T-helper 17 cell (primary cell): Measurements from ENCODE around the gene C1orf174. TPM values are rescaled to one million over a fixed set of nuclear protein-coding genes. Genes with fewer than 3 reads are reported as not detected.
"Not testable (repeated sequence)": the region's sequence is repeated elsewhere in the genome, so short reads cannot be mapped to it uniquely, and the experiment has no call there.

Experiments used
- ATAC-seq: fragments of 150-1000 bp; cut with Tn5 transposase; 2 replicates; pipeline ENCODE4 v1.10.0; 2021; ENCODE audit warnings: mild to moderate bottlenecking, moderate library complexity
- DNase-seq, 3 donors: peaks; one replicate each; pipeline versions ENCODE4 v3.0.0 to v3.0.0-alpha.2; 2020 to 2021
- H3K9me3 ChIP-seq: one replicate; pipeline ENCODE4 v1.7.0; 2013; ENCODE audit warnings: low read length, mild to moderate bottlenecking; ENCODE audit not compliant: control insufficient read depth, poor library complexity, severe bottlenecking
- H3K27ac Mint-ChIP-seq: one replicate; pipeline ENCODE4 v1.8.0; 2022; ENCODE audit warnings: mild to moderate bottlenecking, moderate library complexity, mixed read lengths
- H3K27me3 Mint-ChIP-seq: one replicate; pipeline ENCODE4 v1.8.0; 2022; ENCODE audit warnings: mixed read lengths
- H3K36me3 Mint-ChIP-seq: one replicate; pipeline ENCODE4 v1.8.0; 2022; ENCODE audit warnings: low read depth, mixed read lengths
- H3K4me1 Mint-ChIP-seq: one replicate; pipeline ENCODE4 v1.8.0; 2022; ENCODE audit warnings: mild to moderate bottlenecking, mixed read lengths
- H3K4me3 Mint-ChIP-seq: one replicate; pipeline ENCODE4 v1.8.0; 2022; ENCODE audit warnings: mild to moderate bottlenecking, moderate library complexity, mixed read lengths
- total RNA-seq, 4 donors: library from RNA in 2 of 4; stranded (reverse) in 2 of 4; gene quantifications; one replicate each; pipeline ENCODE4 v1.2.3 and lab custom pipeline; 2022 to 2026

Gene C1orf174
- total RNA-seq, 2 donors from 2014 or later, result 13.5 to 16.4 TPM

GRCh38 chr1:3922201-3922725 is 22.2 kb upstream of the C1orf174 start:
- H3K36me3 Mint-ChIP-seq, result peaks cover 2% of the 10 kb centered on the region
- H3K4me1 Mint-ChIP-seq, result peaks cover 7% of the 10 kb centered on the region
- peaks cover 16% of the 10 kb centered on the region for H3K27me3 Mint-ChIP-seq
- no peaks in the 10 kb centered on the region for H3K9me3 ChIP-seq
- DNase-seq, result peak in 1 of 3 donors; percentile 33
- peak overlapping the region; percentile 70 for H3K4me3 Mint-ChIP-seq
- H3K27ac Mint-ChIP-seq, result no peak overlapping the region
- ATAC-seq, result peak; percentile 94

- Mint-ChIP-seq H3K27ac (no peak overlapping the region), H3K4me1 (peaks cover 7% of the 10 kb centered on the region), H3K4me3 (peak overlapping the region; percentile 70), H3K36me3 (peaks cover 2% of the 10 kb centered on the region), H3K27me3 (peaks cover 16% of the 10 kb centered on the region)
- no peak for ATAC-seq
- DNase-seq, result no peak
- H3K9me3 ChIP-seq, result no peaks in the 10 kb centered on the region
Observed at GRCh38 chr1:3921765-3922164, 21.7 kb upstream of the C1orf174 start.

GRCh38 chr1:3919706-3920105 is 19.6 kb upstream of the C1orf174 start:
- H3K36me3 Mint-ChIP-seq, result no peaks in the 10 kb centered on the region
- DNase-seq, result peak in 1 of 3 donors; percentile 5
- no peak for ATAC-seq
- no peak overlapping the region for H3K4me3 Mint-ChIP-seq
- H3K27ac Mint-ChIP-seq, result no peak overlapping the region
- peaks cover 16% of the 10 kb centered on the region for H3K27me3 Mint-ChIP-seq
- peaks cover 5% of the 10 kb centered on the region for H3K4me1 Mint-ChIP-seq
- H3K9me3 ChIP-seq, result no peaks in the 10 kb centered on the region

GRCh38 chr1:3918966-3919611 is 19.0 kb upstream of the C1orf174 start:
- Mint-ChIP-seq H3K27me3 (peaks cover 16% of the 10 kb centered on the region), H3K4me3 (no peak overlapping the region), H3K4me1 (peaks cover 5% of the 10 kb centered on the region), H3K27ac (no peak overlapping the region), H3K36me3 (no peaks in the 10 kb centered on the region)
- H3K9me3 ChIP-seq, result no peaks in the 10 kb centered on the region
- DNase-seq, result peak in 1 of 3 donors; percentile 5
- no peak for ATAC-seq

- not testable (repeated sequence) for H3K4me1 Mint-ChIP-seq, ATAC-seq, H3K4me3 Mint-ChIP-seq
Observed at GRCh38 chr1:3918359-3918758, 18.3 kb upstream of the C1orf174 start.

GRCh38 chr1:3917761-3918160 is 17.7 kb upstream of the C1orf174 start:
- H3K27me3 Mint-ChIP-seq, result peaks cover 16% of the 10 kb centered on the region
- H3K27ac Mint-ChIP-seq, result no peak overlapping the region
- H3K36me3 Mint-ChIP-seq, result no peaks in the 10 kb centered on the region
- DNase-seq, result no peak
- no peaks in the 10 kb centered on the region for H3K9me3 ChIP-seq
- H3K4me1 Mint-ChIP-seq, result peaks cover 4% of the 10 kb centered on the region
- H3K4me3 Mint-ChIP-seq, result no peak overlapping the region
- ATAC-seq, result no peak

More at GRCh38 chr1:3918359-3918758, 18.3 kb upstream of the C1orf174 start:
- H3K9me3 ChIP-seq, H3K27ac Mint-ChIP-seq, DNase-seq, H3K36me3 Mint-ChIP-seq: not testable (repeated sequence)
- peaks cover 16% of the 10 kb centered on the region for H3K27me3 Mint-ChIP-seq

GRCh38 chr1:3915551-3916121 is 15.6 kb upstream of the C1orf174 start:
- DNase-seq, result no peak
- ATAC-seq, result no peak
- peaks cover 2% of the 10 kb centered on the region for H3K4me1 Mint-ChIP-seq
- H3K36me3 Mint-ChIP-seq, result no peaks in the 10 kb centered on the region
- no peak overlapping the region for H3K27ac Mint-ChIP-seq
- peaks cover 12% of the 10 kb centered on the region for H3K27me3 Mint-ChIP-seq
- H3K4me3 Mint-ChIP-seq, result no peak overlapping the region
- no peaks in the 10 kb centered on the region for H3K9me3 ChIP-seq

GRCh38 chr1:3914911-3915310 is 14.8 kb upstream of the C1orf174 start:
- H3K27me3 Mint-ChIP-seq, result peaks cover 16% of the 10 kb centered on the region
- ATAC-seq, result no peak
- no peak for DNase-seq
- peaks cover 2% of the 10 kb centered on the region for H3K4me1 Mint-ChIP-seq
- H3K9me3 ChIP-seq, result no peaks in the 10 kb centered on the region
- H3K4me3 Mint-ChIP-seq, result no peak overlapping the region
- H3K36me3 Mint-ChIP-seq, result no peaks in the 10 kb centered on the region
- H3K27ac Mint-ChIP-seq, result no peak overlapping the region

- no peaks in the 10 kb centered on the region for H3K36me3 Mint-ChIP-seq
- H3K27ac Mint-ChIP-seq, result no peak overlapping the region
- H3K4me1 Mint-ChIP-seq, result peaks cover 2% of the 10 kb centered on the region
- no peak overlapping the region for H3K4me3 Mint-ChIP-seq
- no peaks in the 10 kb centered on the region for H3K9me3 ChIP-seq
- H3K27me3 Mint-ChIP-seq, result peaks cover 17% of the 10 kb centered on the region
- DNase-seq, result no peak
- no peak for ATAC-seq
Observed at GRCh38 chr1:3914331-3914851, 14.3 kb upstream of the C1orf174 start.

GRCh38 chr1:3912809-3913685 is 13.0 kb upstream of the C1orf174 start:
- no peak for DNase-seq
- H3K27ac Mint-ChIP-seq, result no peak overlapping the region

GRCh38 chr1:3911981-3912808 is 12.1 kb upstream of the C1orf174 start:
- ATAC-seq (no peak), DNase-seq (no peak)
- H3K9me3 ChIP-seq, result no peaks in the 10 kb centered on the region
- no peaks in the 10 kb centered on the region for H3K36me3 Mint-ChIP-seq
- H3K4me3 Mint-ChIP-seq, result peak overlapping the region; percentile 56
- H3K27ac Mint-ChIP-seq, result no peak overlapping the region
- H3K4me1 Mint-ChIP-seq, result peaks cover 3% of the 10 kb centered on the region
- peaks cover 11% of the 10 kb centered on the region for H3K27me3 Mint-ChIP-seq

More at GRCh38 chr1:3912809-3913685, 13.0 kb upstream of the C1orf174 start:
- Mint-ChIP-seq H3K4me3 (peak overlapping the region; percentile 19), H3K4me1 (peaks cover 2% of the 10 kb centered on the region), H3K36me3 (no peaks in the 10 kb centered on the region), H3K27me3 (peaks cover 11% of the 10 kb centered on the region)
- H3K9me3 ChIP-seq, result no peaks in the 10 kb centered on the region
- ATAC-seq, result no peak
